GM10248 (cell line): ENCODE measurements around the gene ZNF892.

Experiments
- CTCF ChIA-PET: fragments of 300-600 bp; sonication (Branson Sonifier 250); formaldehyde crosslinking; extraction: SDS; loops from one replicate; lab custom pipeline; 2021; ENCODE audit warnings: antibody characterized with exemption; lab: Yijun Ruan, JAX
- POLR2A ChIA-PET: fragments of 350-650 bp; sonication (Branson Sonifier 250); formaldehyde crosslinking; extraction: SDS; loops from one replicate; lab custom pipeline; 2020; ENCODE audit warnings: antibody characterized with exemption; lab: Yijun Ruan, JAX
- DNase-seq: peaks from one replicate; pipeline ENCODE4 v3.0.0; 2012; ENCODE audit errors: extremely low spot score
- TF ChIP-seq, protein P1 (sequence below): IDR thresholded peaks from 2 replicates; pipeline ENCODE4 v1.5.1; 2012; ENCODE audit warnings: mild to moderate bottlenecking, low read depth; ENCODE audit errors: extremely low read depth, missing control alignments, control extremely low read depth

Gene ZNF892

DNA sequence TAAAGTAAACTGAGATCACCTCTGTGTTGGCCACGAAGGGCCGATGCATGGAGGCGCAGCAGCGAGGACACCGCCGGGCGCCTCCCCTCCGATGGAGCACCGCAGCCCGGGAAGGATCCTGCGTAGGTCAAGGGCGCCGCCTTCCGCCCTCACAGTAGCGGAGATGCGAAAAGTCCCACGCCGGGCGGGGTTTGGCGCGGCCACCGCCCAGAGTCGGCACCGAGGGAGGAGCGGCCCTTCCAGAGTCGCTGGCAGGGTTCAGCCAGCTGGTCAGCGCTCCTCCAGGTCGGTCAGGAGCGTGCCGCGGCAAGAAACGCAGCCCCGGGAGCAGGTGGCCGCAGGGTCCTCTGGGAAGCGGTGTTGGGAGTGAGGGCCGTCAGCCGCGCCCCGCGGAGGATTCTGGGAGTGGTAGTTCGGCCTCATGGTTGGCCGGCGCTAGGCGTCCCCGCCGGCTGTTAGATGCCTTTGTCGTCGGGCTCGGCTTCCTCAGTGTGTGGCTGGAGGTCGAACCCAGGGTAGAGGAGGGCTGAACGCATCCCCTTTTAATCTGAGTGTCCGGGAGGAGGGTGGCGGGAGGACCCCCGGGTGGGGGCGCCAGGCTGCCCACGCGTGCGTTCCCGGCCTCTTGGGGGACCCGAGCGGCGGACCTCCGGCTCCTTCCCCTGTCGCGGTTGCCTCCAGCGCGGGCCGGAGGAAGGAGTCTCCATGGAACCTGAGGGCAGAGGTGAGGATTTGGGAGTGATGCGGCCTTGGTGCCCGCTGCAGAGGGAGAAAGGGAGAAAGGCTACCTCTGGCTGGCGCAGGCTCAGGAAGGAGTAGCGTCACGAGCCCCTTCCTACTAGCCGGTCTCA lies at the start of gene ZNF892:
TSS of gene ZNF892 (plus strand) at position 411 of the 851 bp plus-strand sequence. CDS start at position 706, 295 bp downstream.
- ChIA-PET CTCF (interaction anchor here (2.0 kb wide), 1 partner anchor 130 kb away, joined by 5 read pairs; no protein-coding TSS in a partner anchor), POLR2A (no interaction called here)
- DNase-seq, result peak; percentile 94

DNA sequence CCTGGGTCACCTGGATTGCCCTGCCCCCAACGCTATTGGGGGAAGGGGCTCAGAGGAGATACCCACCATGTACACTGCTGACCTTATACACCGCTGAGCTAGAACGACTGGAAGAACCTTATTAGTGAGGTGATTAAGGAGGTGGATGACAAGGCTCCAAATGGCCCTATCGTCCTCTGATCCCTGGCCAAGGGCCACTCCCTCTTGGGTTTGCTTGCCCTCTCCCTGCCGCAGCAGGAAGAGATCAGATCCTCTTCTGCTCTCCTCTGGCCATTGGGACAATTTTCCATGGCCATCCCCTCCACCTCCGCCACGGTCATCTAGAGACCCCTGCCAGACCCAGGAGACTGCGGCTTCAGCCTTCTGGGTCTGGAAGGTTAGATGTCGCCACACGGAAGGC lies 48.9 kb upstream of the ZNF892 start:
- CTCF ChIA-PET, result interaction anchor here (1.2 to 2.7 kb wide), 6 partner anchors 17 to 54 kb away, joined by 3 to 11 read pairs (median 4); partner anchors contain the start of gene MRPS5
- TF ChIP-seq, protein P1, sequence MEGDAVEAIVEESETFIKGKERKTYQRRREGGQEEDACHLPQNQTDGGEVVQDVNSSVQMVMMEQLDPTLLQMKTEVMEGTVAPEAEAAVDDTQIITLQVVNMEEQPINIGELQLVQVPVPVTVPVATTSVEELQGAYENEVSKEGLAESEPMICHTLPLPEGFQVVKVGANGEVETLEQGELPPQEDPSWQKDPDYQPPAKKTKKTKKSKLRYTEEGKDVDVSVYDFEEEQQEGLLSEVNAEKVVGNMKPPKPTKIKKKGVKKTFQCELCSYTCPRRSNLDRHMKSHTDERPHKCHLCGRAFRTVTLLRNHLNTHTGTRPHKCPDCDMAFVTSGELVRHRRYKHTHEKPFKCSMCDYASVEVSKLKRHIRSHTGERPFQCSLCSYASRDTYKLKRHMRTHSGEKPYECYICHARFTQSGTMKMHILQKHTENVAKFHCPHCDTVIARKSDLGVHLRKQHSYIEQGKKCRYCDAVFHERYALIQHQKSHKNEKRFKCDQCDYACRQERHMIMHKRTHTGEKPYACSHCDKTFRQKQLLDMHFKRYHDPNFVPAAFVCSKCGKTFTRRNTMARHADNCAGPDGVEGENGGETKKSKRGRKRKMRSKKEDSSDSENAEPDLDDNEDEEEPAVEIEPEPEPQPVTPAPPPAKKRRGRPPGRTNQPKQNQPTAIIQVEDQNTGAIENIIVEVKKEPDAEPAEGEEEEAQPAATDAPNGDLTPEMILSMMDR, result no peak
- POLR2A ChIA-PET, result no interaction called here
- DNase-seq, result no peak

More for the DNA sequence above, at the start of gene ZNF892:
- TF ChIP-seq, protein P1, result peak; percentile 65

DNA sequence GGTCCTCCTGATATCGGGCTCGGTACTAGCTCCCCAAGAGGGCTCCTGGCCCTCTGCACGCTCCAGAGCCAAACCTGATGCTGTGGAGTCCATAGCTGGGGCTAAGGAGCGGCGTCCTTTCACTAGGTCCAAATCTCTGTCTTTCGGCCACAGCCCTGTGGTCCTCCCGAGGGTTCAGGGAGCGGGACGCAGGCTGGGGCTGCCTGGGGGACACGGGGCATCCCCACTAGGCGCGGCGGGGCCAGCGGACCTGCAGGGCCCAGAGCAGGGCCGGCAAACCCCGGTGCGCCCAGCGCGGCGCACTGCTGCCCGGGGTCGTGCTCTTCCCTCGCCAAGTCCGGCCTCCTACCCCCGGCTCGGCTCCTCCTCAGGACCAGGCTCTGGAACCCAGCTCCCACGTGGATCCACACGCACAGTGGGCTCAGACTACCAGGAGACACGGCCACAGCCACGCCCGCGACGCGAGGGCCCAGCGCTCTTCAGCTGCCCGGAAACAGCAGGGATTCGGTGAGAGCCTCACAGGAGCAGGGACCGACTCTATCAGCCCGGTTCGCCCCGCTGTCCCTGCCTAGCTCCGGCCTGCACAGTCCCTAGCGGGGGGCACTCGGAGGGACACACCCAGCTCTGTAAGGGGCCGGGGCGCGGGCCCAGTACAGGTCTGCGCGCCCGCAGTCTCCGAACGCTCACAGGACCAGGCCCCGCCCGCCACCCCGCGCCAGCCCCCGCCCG lies 48.3 kb upstream of the ZNF892 start:
- TF ChIP-seq, protein P1, result no peak
- ChIA-PET POLR2A (interaction anchor here (0.9 kb wide), 1 partner anchor 37 kb away, joined by 3 read pairs; no protein-coding TSS in a partner anchor), CTCF (interaction anchor here (1.0 to 2.7 kb wide), 5 partner anchors 18 to 73 kb away, joined by 3 to 11 read pairs (median 4); partner anchors contain the start of gene MRPS5)
- DNase-seq, result peak; percentile 58

DNA sequence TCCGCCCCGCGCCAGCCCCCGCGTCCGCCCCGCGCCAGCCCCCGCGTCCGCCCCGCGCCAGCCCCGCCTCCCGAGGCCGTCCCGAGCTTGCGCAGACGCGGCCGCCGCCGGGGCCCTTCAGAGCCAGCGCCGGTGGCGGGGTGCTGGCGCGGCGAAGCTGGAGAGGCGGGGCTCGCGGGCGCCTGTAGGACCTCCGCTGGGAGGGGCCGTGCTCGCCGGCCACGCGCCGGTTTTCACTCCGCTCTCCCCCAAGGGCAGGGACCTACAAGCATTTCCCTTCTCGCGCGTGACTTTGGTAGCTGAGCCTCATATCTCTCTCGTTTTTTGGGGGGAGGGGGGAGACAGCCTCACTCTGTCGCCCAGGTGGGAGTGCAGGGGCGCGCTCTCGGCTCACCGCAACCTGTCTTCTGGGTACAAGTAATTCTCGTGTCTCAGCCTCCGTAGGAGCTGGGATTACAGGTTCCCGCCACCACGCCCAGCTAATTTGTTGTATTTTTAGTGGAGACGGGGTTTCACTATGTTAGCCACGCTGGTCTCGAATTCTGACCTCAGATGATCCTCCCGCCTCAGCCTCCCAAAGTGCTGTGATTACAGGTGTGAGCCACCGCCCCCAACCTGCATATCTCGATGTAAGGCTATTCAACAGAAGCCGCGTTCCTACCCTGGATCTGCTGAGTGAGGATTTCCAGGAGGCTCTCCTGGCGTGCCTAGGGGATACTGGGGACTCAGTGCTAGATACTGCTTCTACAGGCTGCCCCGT lies 47.5 kb upstream of the ZNF892 start, which contains the start of gene ZNF514:
TSS of gene ZNF514 (minus strand) at position 159 of the 760 bp plus-strand sequence. CDS start 6,595 bp downstream, outside the sequence.
- ChIA-PET CTCF (interaction anchor here (0.9 to 2.7 kb wide), 5 partner anchors 20 to 72 kb away, joined by 3 to 11 read pairs (median 4); partner anchors contain the start of gene MRPS5), POLR2A (interaction anchor here (0.9 kb wide), 1 partner anchor 38 kb away, joined by 3 read pairs; no protein-coding TSS in a partner anchor)
- TF ChIP-seq, protein P1, result no peak
- peak; percentile 87 for DNase-seq

DNA sequence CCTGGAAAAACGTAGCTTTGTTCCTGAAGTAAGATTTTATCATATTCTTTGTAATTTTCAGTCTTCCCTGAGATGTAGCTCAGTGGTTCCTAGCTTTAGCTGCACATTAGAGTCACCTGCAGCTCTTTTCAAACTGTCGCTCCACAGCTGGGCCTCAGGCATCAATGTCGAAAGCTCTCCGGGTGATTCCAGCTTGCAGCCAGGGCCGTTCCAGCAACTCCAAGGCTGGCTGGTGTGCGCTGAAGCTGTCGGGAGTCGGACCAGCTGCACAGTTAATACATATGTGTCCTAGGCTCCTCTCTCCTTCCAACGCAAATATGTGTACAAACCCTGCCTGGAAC lies 42.3 kb upstream of the ZNF892 start:
- TF ChIP-seq, protein P1, result no peak
- DNase-seq, result no peak
- ChIA-PET CTCF (interaction anchor here (1.2 to 2.0 kb wide), 5 partner anchors 11 to 143 kb away, joined by 3 to 10 read pairs (median 4); partner anchors contain the start of gene MRPS5), POLR2A (interaction anchor here (0.6 kb wide), 1 partner anchor 43 kb away, joined by 3 read pairs; no protein-coding TSS in a partner anchor)
